ENCODE measurements around the gene EMID1.

The EMID1 gene

GRCh38 chr22:29298641-29299040 is 92.9 kb downstream of the EMID1 start:
- ATAC-seq: no peak

- no peak for ATAC-seq
Observed at GRCh38 chr22:29299136-29299900, 93.6 kb downstream of the EMID1 start.

GRCh38 chr22:29300467-29300806 is 94.7 kb downstream of the EMID1 start:
- no peak for ATAC-seq

DNA sequence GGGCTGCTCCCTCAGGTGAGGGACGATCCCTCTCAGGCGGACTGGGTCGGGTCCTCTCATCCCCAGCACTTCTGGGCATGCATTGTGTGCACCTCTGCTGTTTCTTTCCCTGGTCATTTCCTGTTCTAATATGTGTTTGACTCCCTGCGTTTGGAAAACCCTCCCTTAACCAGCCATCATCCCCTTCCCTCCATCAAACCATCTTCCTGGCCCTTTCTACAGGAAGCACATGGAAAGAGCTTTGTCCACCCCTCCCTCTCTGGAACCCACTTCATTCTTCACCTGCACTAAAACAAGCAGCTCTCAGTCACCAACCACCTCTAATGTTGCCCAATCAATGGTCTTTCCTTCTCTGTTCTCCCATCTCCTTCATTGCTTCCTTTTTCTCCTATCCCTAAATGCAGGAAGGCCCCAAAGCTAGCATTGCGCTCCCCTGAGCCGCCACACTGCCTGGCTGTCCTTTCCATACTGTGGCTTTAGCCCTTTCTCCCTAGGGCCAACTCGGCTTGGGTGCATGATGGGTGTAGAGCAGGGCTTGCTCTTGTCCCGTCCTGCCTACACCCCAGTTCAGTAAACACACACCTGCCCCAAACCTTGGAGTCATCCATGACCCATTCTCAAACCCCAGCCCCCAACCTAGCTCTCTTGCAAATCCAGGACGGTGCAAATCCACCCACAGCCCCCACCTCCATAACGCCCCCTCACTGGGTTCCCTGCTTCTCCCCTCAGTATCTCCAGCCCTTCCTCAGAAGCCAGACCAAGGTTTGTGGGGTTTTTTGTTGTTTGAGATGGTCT is 95.3 kb downstream of the EMID1 start:
- ATAC-seq: peak in 1 of 2 donors; percentile 10

DNA sequence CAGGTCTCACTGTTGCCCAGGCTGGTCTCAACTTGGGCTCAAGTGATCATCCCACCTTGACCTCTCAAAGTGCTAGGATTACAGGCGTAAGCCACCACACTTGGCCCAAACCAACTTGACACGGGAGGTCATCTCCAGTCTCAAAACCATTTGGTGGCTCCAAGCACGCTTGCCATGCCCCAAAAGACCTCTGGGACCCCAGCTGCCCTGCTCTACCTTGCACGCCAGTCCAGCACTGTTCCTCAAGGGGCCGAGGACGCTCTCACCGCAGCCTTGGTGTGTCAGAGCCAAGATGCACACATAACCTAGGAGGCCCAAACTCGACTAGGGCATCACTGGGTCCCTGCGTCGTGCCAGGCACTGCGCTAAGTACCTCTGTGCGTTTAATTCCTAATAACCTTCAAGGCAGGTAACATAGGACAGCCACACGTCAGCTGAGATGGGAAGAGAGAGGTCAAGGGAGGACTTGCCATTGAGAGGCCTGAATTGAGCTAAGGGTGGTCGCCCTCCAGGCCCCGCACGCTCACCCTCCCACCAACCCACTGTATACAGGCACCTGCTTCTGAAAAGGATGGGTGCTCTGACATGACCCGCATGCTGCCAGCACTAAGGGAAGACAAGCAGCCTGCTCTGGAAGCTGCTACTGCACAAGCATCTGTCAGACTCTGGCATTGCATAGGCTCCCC is 96.2 kb downstream of the EMID1 start:
- no peak for ATAC-seq

- no peak for ATAC-seq
Observed at GRCh38 chr22:29302402-29302680, 96.6 kb downstream of the EMID1 start.

DNA sequence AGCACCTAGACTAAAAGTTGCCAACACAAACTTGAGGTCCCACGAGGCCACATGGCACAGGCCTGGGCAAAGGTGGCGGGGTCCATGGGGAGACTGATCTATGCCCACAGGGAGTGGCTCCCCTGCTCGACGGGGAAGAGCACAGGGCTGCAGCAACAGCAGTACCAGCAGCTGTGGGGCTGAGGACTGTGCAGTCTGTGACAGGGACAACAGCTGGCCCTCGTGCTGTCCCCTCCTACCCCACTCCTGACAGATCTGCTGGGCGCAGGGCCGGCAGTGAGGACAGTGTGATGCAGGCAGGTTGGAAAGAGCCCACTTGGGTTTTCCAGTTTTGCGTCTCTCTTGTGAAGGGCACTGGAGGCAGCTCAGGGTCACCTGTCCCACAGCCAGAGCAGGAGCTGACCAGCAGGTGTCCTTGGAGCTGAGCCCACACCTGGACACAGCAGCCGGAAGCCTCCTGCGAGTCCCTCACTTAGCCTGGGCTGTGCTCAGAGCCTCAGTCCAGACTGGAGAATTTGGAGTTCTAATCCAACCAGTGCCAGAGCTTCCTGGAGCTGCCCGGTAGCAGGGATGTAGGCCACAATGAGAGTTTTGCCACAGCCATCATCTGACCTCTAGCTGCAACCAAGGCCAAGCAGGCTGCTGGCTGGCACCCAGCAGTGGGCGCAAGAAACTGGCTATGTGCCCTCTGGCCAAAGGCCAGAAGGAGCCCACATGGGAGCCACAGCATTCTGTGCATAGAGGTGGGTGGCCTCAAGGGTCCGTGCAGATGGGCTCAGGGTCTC is 97.2 kb downstream of the EMID1 start:
- ATAC-seq: no peak

- ATAC-seq: no peak
Observed at GRCh38 chr22:29305836-29306174, 100.1 kb downstream of the EMID1 start.

DNA sequence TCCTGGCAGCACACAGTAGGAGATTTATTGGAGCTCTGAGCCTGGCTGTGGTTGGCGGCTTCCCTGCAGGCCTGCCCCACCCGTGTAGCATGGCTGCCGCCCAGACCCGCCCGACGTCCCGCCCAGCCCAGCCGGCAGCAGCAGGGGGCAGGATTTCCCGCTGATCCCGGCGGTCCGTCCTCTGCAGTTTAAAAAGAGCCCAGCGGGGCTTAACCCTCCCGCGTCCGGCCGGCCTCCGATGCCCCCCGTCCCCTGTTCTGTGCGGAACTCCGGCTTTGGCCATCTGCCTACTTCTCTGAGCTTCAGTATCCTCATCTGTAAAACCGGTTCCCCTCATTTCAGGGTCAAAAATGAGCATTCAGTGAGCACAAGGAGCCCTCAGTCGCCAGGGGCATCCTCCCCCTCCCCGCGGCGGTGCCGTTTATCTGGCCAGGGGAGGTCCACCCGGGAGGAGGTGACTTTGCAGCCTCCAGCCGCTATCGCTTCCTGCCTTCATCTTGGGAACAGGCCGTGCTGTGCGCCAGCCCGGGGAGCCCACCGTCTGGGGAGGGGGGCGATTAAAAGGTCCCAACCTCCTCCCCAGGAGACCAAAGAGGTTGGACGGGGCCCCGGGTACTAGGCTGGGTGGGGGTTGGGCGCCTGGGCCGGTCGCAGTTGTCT is 100.6 kb downstream of the EMID1 start, which contains the start of gene GAS2L1:
Gene GAS2L1 (plus strand): TSS at position 476 of the 660 bp plus-strand sequence. CDS start 1,456 bp downstream, outside the sequence.
- peak; percentile 35 to 39 for ATAC-seq

- ATAC-seq: peak; percentile 19 to 29
Observed at GRCh38 chr22:29306835-29307595, 101.3 kb downstream of the EMID1 start.

DNA sequence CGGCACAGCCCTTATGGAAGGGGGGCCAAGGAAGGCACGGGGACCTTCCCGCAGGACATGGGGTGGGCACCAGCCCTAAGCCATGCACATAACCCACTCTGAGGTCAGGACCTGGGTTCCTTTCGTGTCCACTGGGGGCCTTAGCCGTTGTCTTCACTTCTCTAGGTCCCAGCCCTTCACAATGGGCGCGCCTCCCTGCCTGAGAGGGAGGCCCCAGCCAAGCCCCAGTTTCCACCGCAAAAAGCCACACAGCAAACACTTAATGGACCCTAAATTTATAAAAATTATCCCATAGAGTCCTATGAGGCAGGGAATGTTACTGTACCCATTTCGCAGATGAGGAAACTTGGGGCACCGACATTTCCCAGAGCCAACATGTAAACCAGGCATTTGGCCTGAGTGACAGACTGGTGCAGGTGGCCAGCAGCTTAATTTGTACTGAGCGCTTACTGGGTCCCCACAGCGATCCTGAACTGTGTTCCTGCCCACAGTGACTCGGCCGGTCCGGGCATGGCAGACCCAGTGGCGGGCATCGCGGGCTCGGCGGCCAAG is 102.0 kb downstream of the EMID1 start:
- ATAC-seq: no peak

- no peak for ATAC-seq
Observed at GRCh38 chr22:29308148-29308790, 102.6 kb downstream of the EMID1 start.

GRCh38 chr22:29308791-29309262 is 103.1 kb downstream of the EMID1 start:
- no peak for ATAC-seq

All from activated CD4-positive, CD25-positive, alpha-beta regulatory T cell treated with anti-CD3 and anti-CD28 coated beads, Interleukin-2, amount 50 U/mL, for 24 hours (primary cell).